Measurements from ENCODE around the gene MRPL36. TPM values are rescaled to one million over a fixed set of nuclear protein-coding genes. Genes with fewer than 3 reads are reported as not detected.

MRPL36 gene
- total and polyA plus RNA-seq, 2 donors (not counting 3 experiments of a cell fraction or from before 2014, with no cell fraction given): 70.3 to 72.7 TPM

DNA sequence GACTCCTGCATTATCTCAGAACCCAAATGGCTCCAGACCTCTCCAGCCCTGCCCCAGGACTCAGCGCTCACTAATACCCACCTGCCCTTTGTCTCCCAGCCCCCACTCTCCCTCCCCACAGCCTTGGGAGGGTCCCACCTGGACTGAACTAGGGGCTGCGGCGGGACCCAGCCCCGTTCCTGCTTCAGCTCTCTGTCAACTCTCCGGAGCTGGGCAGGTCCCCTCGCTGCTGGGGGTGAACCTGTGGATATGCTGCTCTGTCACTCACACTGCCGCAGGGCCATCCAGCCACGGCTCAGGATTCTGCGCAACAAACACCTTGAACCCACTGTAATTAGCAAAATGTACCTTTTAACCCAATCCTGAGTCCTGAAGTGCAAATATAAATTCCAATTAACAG is 38.4 kb upstream of the MRPL36 start:
- Histone ChIP-seq H3K27ac (ENCODE audit: insufficient read depth, low read depth, low read length) (no peak overlapping the region), H3K36me3 (ENCODE audit: control insufficient read depth in 2 of 2, extremely low read depth in 1 of 2, insufficient read depth in 2 of 2, low read length in 2 of 2) (no peaks in the 10 kb centered on the region), H3K79me2 (ENCODE audit: control insufficient read depth, insufficient read depth, low read length) (no peaks in the 10 kb centered on the region), H2AFZ (ENCODE audit: low read depth, low read length) (no peak overlapping the region), H3K4me3 (replicated peaks in 1 of 3; ENCODE audit: insufficient read depth in 1 of 3, low read depth in 1 of 3, low read length in 3 of 3) (no peak overlapping the region), H3K27me3 (ENCODE audit: control insufficient read depth in 2 of 2, insufficient read depth in 2 of 2, low read length in 2 of 2) (no peaks in the 10 kb centered on the region), H3K9me3 (replicated peaks; ENCODE audit: control insufficient read depth, insufficient read depth, low read length) (no peaks in the 10 kb centered on the region), H3K4me2 (ENCODE audit: insufficient read depth, low read length) (no peak overlapping the region), H4K20me1 (replicated peaks; ENCODE audit: control insufficient read depth, extremely low read depth, insufficient read depth, low read length) (no peaks in the 10 kb centered on the region), H3K4me1 (ENCODE audit: control insufficient read depth, extremely low read depth, insufficient read depth, low read length) (no peaks in the 10 kb centered on the region), H3K9ac (replicated peaks; ENCODE audit: extremely low read depth, insufficient read depth, low read length) (no peak overlapping the region), H3K9me1 (replicated peaks; ENCODE audit: control insufficient read depth, extremely low read depth, insufficient read depth, low read length) (no peaks in the 10 kb centered on the region)
- intact Hi-C loops (cut with micrococcal nuclease): no loop called here
- no TSS peak for BruUV-seq (replicated peaks)
- dilution Hi-C loops (cut with MboI; ENCODE audit: extremely low pct_ligation_motif_present, low sequenced_read_pairs): no loop called here
- TF ChIP-seq POLR2A (IDR thresholded peaks at IDR 0.05; ENCODE audit: low read depth, low read length) (no peak), MYC (IDR thresholded peaks at IDR 0.05; ENCODE audit: low read depth, low read length) (no peak), CTCF (IDR thresholded peaks at IDR 0.05; ENCODE audit: extremely low read depth in 1 of 2, insufficient read depth in 1 of 2, low read depth in 1 of 2, low read length in 2 of 2) (no peak), JUN (IDR thresholded peaks at IDR 0.05; ENCODE audit: borderline replicate concordance, insufficient read depth, insufficient read length, low read depth) (no peak)
- no peak for FAIRE-seq
- DNase-seq (ENCODE audit: low read depth, low spot score): no peak
- ChIA-PET CTCF (no interaction called here), POLR2A (no interaction called here)

GRCh38 chr5:1836891-1837880 is 37.5 kb upstream of the MRPL36 start:
- Histone ChIP-seq H3K4me2 (ENCODE audit: insufficient read depth, low read length) (no peak overlapping the region), H3K36me3 (ENCODE audit: control insufficient read depth in 2 of 2, extremely low read depth in 1 of 2, insufficient read depth in 2 of 2, low read length in 2 of 2) (no peaks in the 10 kb centered on the region), H3K4me1 (ENCODE audit: control insufficient read depth, extremely low read depth, insufficient read depth, low read length) (no peaks in the 10 kb centered on the region), H3K9me3 (replicated peaks; ENCODE audit: control insufficient read depth, insufficient read depth, low read length) (no peaks in the 10 kb centered on the region), H3K9ac (replicated peaks; ENCODE audit: extremely low read depth, insufficient read depth, low read length) (no peak overlapping the region), H3K4me3 (replicated peaks in 1 of 3; ENCODE audit: insufficient read depth in 1 of 3, low read depth in 1 of 3, low read length in 3 of 3) (no peak overlapping the region), H3K27ac (ENCODE audit: insufficient read depth, low read depth, low read length) (no peak overlapping the region), H3K9me1 (replicated peaks; ENCODE audit: control insufficient read depth, extremely low read depth, insufficient read depth, low read length) (no peaks in the 10 kb centered on the region), H4K20me1 (replicated peaks; ENCODE audit: control insufficient read depth, extremely low read depth, insufficient read depth, low read length) (no peaks in the 10 kb centered on the region), H2AFZ (ENCODE audit: low read depth, low read length) (no peak overlapping the region), H3K27me3 (ENCODE audit: control insufficient read depth in 2 of 2, insufficient read depth in 2 of 2, low read length in 2 of 2) (no peaks in the 10 kb centered on the region), H3K79me2 (ENCODE audit: control insufficient read depth, insufficient read depth, low read length) (no peaks in the 10 kb centered on the region)
- FAIRE-seq (no peak), DNase-seq (ENCODE audit: low read depth, low spot score) (no peak)
- intact Hi-C loops (cut with micrococcal nuclease) (no loop called here), dilution Hi-C loops (cut with MboI; ENCODE audit: extremely low pct_ligation_motif_present, low sequenced_read_pairs) (no loop called here)
- no peak for TF ChIP-seq GATA2 (IDR thresholded peaks at IDR 0.05; ENCODE audit: insufficient read depth, insufficient read length, low read depth, low read length)
- TF ChIP-seq JUN (IDR thresholded peaks at IDR 0.05; ENCODE audit: borderline replicate concordance, insufficient read depth, insufficient read length, low read depth): no peak
- no peak for TF ChIP-seq MAX (IDR thresholded peaks at IDR 0.05; ENCODE audit: insufficient read depth, insufficient read length)
- no peak for TF ChIP-seq FOS (IDR thresholded peaks at IDR 0.05; ENCODE audit: borderline replicate concordance, insufficient read depth, low read length)
- no peak for TF ChIP-seq POLR2A (IDR thresholded peaks at IDR 0.05; ENCODE audit: low read depth, low read length)
- TF ChIP-seq EZH2 (IDR thresholded peaks at IDR 0.05; ENCODE audit: borderline replicate concordance, low read depth, low read length, severe bottlenecking): no peak
- no peak for TF ChIP-seq CTCF (IDR thresholded peaks at IDR 0.05; ENCODE audit: extremely low read depth in 1 of 2, insufficient read depth in 1 of 2, low read depth in 1 of 2, low read length in 2 of 2)
- no peak for TF ChIP-seq MYC (IDR thresholded peaks at IDR 0.05; ENCODE audit: low read depth, low read length)
- ChIA-PET POLR2A (no interaction called here), CTCF (no interaction called here)
- no TSS peak for BruUV-seq (replicated peaks)

Measured in endothelial cell of umbilical vein (primary cell).